DMS153 treated with DMSO at 0.1 percent for 48 hours (cell line): ENCODE data around the gene PURB.
"Not testable (repeated sequence)": the region's sequence is repeated elsewhere in the genome, so short reads cannot be mapped to it uniquely, and the experiment has no call there.

Source experiments
- DNase-seq: peaks from one replicate; lab custom pipeline; 2025; ENCODE audit not compliant: unreplicated experiment; lab: John Stamatoyannopoulos, UW

PURB gene

GRCh38 chr7:44854644-44855364 is 30.5 kb downstream of the PURB start:
- DNase-seq: no peak

- DNase-seq: no peak
Observed at GRCh38 chr7:44853391-44853790, 31.9 kb downstream of the PURB start.

GRCh38 chr7:44852590-44852989 is 32.7 kb downstream of the PURB start:
- DNase-seq: no peak

- DNase-seq: no peak
Observed at GRCh38 chr7:44849885-44850544, 35.3 kb downstream of the PURB start.

- DNase-seq: peak; percentile 55
Observed at GRCh38 chr7:44849259-44849884, 36.0 kb downstream of the PURB start.

GRCh38 chr7:44847920-44848634 is 37.3 kb downstream of the PURB start, which contains the start of gene H2AZ2:
Gene H2AZ2, minus strand, starts transcription at chr7:44848087. Its CDS starts 116 bp downstream, at chr7:44847971.
- peak; percentile 100 for DNase-seq

GRCh38 chr7:44847509-44847919 is 37.8 kb downstream of the PURB start:
- DNase-seq: peak; percentile 94

GRCh38 chr7:44846816-44847508 is 38.4 kb downstream of the PURB start:
- DNase-seq: no peak

- not testable (repeated sequence) for DNase-seq
Observed at GRCh38 chr7:44846390-44846789, 38.9 kb downstream of the PURB start.

GRCh38 chr7:44845451-44845850 is 39.9 kb downstream of the PURB start:
- DNase-seq: no peak

- DNase-seq: not testable (repeated sequence)
Observed at GRCh38 chr7:44843440-44843839, 41.9 kb downstream of the PURB start.

- not testable (repeated sequence) for DNase-seq
Observed at GRCh38 chr7:44842675-44843074, 42.7 kb downstream of the PURB start.

- no peak for DNase-seq
Observed at GRCh38 chr7:44838751-44839150, 46.6 kb downstream of the PURB start.

- no peak for DNase-seq
Observed at GRCh38 chr7:44827567-44827966, 57.8 kb downstream of the PURB start.
